ENCODE measurements around the gene USP32. TPM values are rescaled to one million over a fixed set of nuclear protein-coding genes. Genes with fewer than 3 reads are reported as not detected.

Gene USP32
- total and polyA plus RNA-seq, 4 donors: 11.6 to 103 (median 42.9) TPM

- Histone ChIP-seq H3K4me1 (ENCODE audit: control insufficient read depth in 4 of 4, insufficient read depth in 4 of 4, low read length in 3 of 4) (peaks cover 7 to 28% (median 15%) of the 10 kb centered on the region in 4 donors), H3K27me3 (ENCODE audit: control insufficient read depth in 4 of 4, insufficient read depth in 4 of 4, low read length in 3 of 4) (peaks cover 0 to 6% (median 4%) of the 10 kb centered on the region in 4 donors), H3K9ac (ENCODE audit: low read depth in 1 of 2, low read length in 2 of 2) (peak overlapping the region; percentile 33 to 63), H3K9me3 (ENCODE audit: control insufficient read depth in 4 of 4, low read length in 3 of 4) (no peaks in the 10 kb centered on the region), H3K36me3 (ENCODE audit: control insufficient read depth in 4 of 4, insufficient read depth in 3 of 4, low read depth in 1 of 4, low read length in 3 of 4) (no peaks in the 10 kb centered on the region), H3K4me3 (ENCODE audit: low read depth in 1 of 3, low read length in 3 of 3) (peak overlapping the region; percentile 49 to 74 (median 69)), H3K27ac (ENCODE audit: low read depth in 1 of 2, low read length in 2 of 2) (peak overlapping the region; percentile 29 to 35)
- DNase-seq (ENCODE audit: low spot score): peak; percentile 77
- no peak for TF ChIP-seq FOXA2 (IDR thresholded peaks at IDR 0.05)
- TF ChIP-seq SP1 (IDR thresholded peaks at IDR 0.05): peak; percentile 58
- no peak for TF ChIP-seq RAD21 (IDR thresholded peaks at IDR 0.05)
- TF ChIP-seq YY1 (IDR thresholded peaks at IDR 0.05): peak; percentile 66
- TF ChIP-seq HNF4A (conservative IDR thresholded peaks at IDR 0.05): no peak
- TF ChIP-seq TAF1 (conservative IDR thresholded peaks at IDR 0.05): no peak
- TF ChIP-seq FOXA1 (IDR thresholded peaks at IDR 0.05): no peak
- peak in 1 of 2 donors; percentile 39 for TF ChIP-seq GABPA (IDR thresholded peaks at IDR 0.05 in 1 of 2, conservative IDR thresholded peaks at IDR 0.05 in 1 of 2)
- peak; percentile 73 for TF ChIP-seq REST (IDR thresholded peaks at IDR 0.05)
- no peak for TF ChIP-seq EGR1 (IDR thresholded peaks at IDR 0.05; ENCODE audit: low read depth in 2 of 2)
- peak; percentile 49 for TF ChIP-seq MAX (IDR thresholded peaks at IDR 0.05)
- TF ChIP-seq CTCF (IDR thresholded peaks at IDR 0.05; ENCODE audit: low read depth, low read length, missing input control): no peak
- no peak for TF ChIP-seq JUND (IDR thresholded peaks at IDR 0.05)
- WGBS: 4% methylated on average over 54 of the region's 54 CpGs
These were observed 256.6 kb downstream of the USP32 start for GRCh38 chr17:60135151-60135950.

- 14% methylated on average over 16 of the region's 16 CpGs for WGBS
- Histone ChIP-seq H3K4me1 (ENCODE audit: control insufficient read depth in 4 of 4, insufficient read depth in 4 of 4, low read length in 3 of 4) (peaks cover 3 to 22% (median 11%) of the 10 kb centered on the region in 4 donors), H3K9ac (ENCODE audit: low read depth in 1 of 2, low read length in 2 of 2) (peak overlapping the region; percentile 13 to 63), H3K27me3 (ENCODE audit: control insufficient read depth in 4 of 4, insufficient read depth in 4 of 4, low read length in 3 of 4) (peaks cover 0 to 3% (median 0%) of the 10 kb centered on the region in 4 donors), H3K9me3 (ENCODE audit: control insufficient read depth in 4 of 4, low read length in 3 of 4) (no peaks in the 10 kb centered on the region), H3K36me3 (ENCODE audit: control insufficient read depth in 4 of 4, insufficient read depth in 3 of 4, low read depth in 1 of 4, low read length in 3 of 4) (no peaks in the 10 kb centered on the region), H3K27ac (ENCODE audit: low read depth in 1 of 2, low read length in 2 of 2) (peak overlapping the region; percentile 29 to 35), H3K4me3 (ENCODE audit: low read depth in 1 of 3, low read length in 3 of 3) (peak overlapping the region; percentile 49 to 74 (median 69))
- DNase-seq (ENCODE audit: low spot score): no peak
- TF ChIP-seq TAF1 (conservative IDR thresholded peaks at IDR 0.05) (no peak), RXRA (IDR thresholded peaks at IDR 0.05) (no peak), HNF4A (conservative IDR thresholded peaks at IDR 0.05) (no peak), MAX (IDR thresholded peaks at IDR 0.05) (no peak), YY1 (IDR thresholded peaks at IDR 0.05) (no peak), FOXA1 (IDR thresholded peaks at IDR 0.05) (no peak), ATF3 (IDR thresholded peaks at IDR 0.05) (no peak), REST (IDR thresholded peaks at IDR 0.05) (no peak), RAD21 (IDR thresholded peaks at IDR 0.05) (no peak), HNF4G (IDR thresholded peaks at IDR 0.05) (no peak), CTCF (IDR thresholded peaks at IDR 0.05; ENCODE audit: low read depth, low read length, missing input control) (no peak), EGR1 (IDR thresholded peaks at IDR 0.05; ENCODE audit: low read depth in 2 of 2) (no peak)
These were observed 257.4 kb downstream of the USP32 start for GRCh38 chr17:60134396-60135150.
